Ureter (tissue), 1 donor: ENCODE results near the gene SRRM3. TPM values are rescaled to one million over a fixed set of nuclear protein-coding genes. Genes with fewer than 3 reads are reported as not detected.
"Not testable (repeated sequence)": the region's sequence is repeated elsewhere in the genome, so short reads cannot be mapped to it uniquely, and the experiment has no call there.

Experiments used
- DNase-seq: peaks from one replicate; pipeline ENCODE4 v3.0.0-alpha.2; 2020; ENCODE audit warnings: low spot score
- total RNA-seq: library from RNA; stranded (reverse); gene quantifications from one replicate; pipeline ENCODE4 v1.2.4, GENCODE V29; 2023
- donor health status: DM: yes; HTN: yes; CAD: no.

The SRRM3 gene
- total RNA-seq, 1 donor from 2014 or later = 2.3 TPM

GRCh38 chr7:76191783-76192240 is 9.9 kb upstream of the SRRM3 start:
- no peak for DNase-seq

GRCh38 chr7:76193466-76193865 is 8.2 kb upstream of the SRRM3 start:
- DNase-seq = no peak

- no peak for DNase-seq
Measured at GRCh38 chr7:76193883-76194282, 7.8 kb upstream of the SRRM3 start.

- DNase-seq = no peak
Measured at GRCh38 chr7:76196786-76197185, 4.9 kb upstream of the SRRM3 start.

- DNase-seq = no peak
Measured at GRCh38 chr7:76198202-76198601, 3.5 kb upstream of the SRRM3 start.

- no peak for DNase-seq
Measured at GRCh38 chr7:76202666-76203030, 952 bp downstream of the SRRM3 start.

GRCh38 chr7:76204147-76204546 is 2.5 kb downstream of the SRRM3 start:
- DNase-seq = no peak

GRCh38 chr7:76206633-76207032 is 4.9 kb downstream of the SRRM3 start:
- DNase-seq = no peak

GRCh38 chr7:76209310-76209709 is 7.6 kb downstream of the SRRM3 start:
- no peak for DNase-seq

GRCh38 chr7:76211216-76211615 is 9.5 kb downstream of the SRRM3 start:
- DNase-seq = no peak

- not testable (repeated sequence) for DNase-seq
Measured at GRCh38 chr7:76215349-76215748, 13.7 kb downstream of the SRRM3 start.

- no peak for DNase-seq
Measured at GRCh38 chr7:76216381-76217082, 14.8 kb downstream of the SRRM3 start.

GRCh38 chr7:76217942-76218566 is 16.4 kb downstream of the SRRM3 start:
- DNase-seq = no peak

- DNase-seq = no peak
Measured at GRCh38 chr7:76220185-76221057, 18.7 kb downstream of the SRRM3 start.

GRCh38 chr7:76222333-76222732 is 20.6 kb downstream of the SRRM3 start:
- no peak for DNase-seq

GRCh38 chr7:76222839-76223238 is 21.1 kb downstream of the SRRM3 start:
- no peak for DNase-seq

- no peak for DNase-seq
Measured at GRCh38 chr7:76223286-76223972, 21.7 kb downstream of the SRRM3 start.

- no peak for DNase-seq
Measured at GRCh38 chr7:76224695-76225094, 23.0 kb downstream of the SRRM3 start.

GRCh38 chr7:76225379-76225778 is 23.7 kb downstream of the SRRM3 start:
- DNase-seq = no peak

GRCh38 chr7:76225951-76226350 is 24.3 kb downstream of the SRRM3 start:
- no peak for DNase-seq

GRCh38 chr7:76226878-76227423 is 25.3 kb downstream of the SRRM3 start:
- not testable (repeated sequence) for DNase-seq

- no peak for DNase-seq
Measured at GRCh38 chr7:76230214-76230613, 28.5 kb downstream of the SRRM3 start.
